Thyroid gland (tissue), 4 donors: ENCODE measurements around the gene APMAP.

ENCODE experiments used
- CTCF ChIP-seq, 6 experiments: fragments of 200-600 bp in 3 of 6; fragments of 450-650 bp in 3 of 6; sonication (generic) in 3 of 6; IDR thresholded peaks; one replicate each; pipeline ENCODE4 v1.5.1; 2016 to 2019; ENCODE audit warnings: antibody characterized with exemption in 6 of 6, mild to moderate bottlenecking in 2 of 6, inconsistent platforms in 1 of 6, moderate library complexity in 1 of 6
- POLR2A ChIP-seq, 2 donors: fragments of 450-650 bp; IDR thresholded peaks; one replicate each; pipeline ENCODE4 v1.6.1; 2017; ENCODE audit warnings: antibody characterized with exemption in 2 of 2, mild to moderate bottlenecking in 2 of 2, moderate library complexity in 1 of 2

- no peak for TF ChIP-seq POLR2A (IDR thresholded peaks at IDR 0.05)
- no peak for TF ChIP-seq CTCF (IDR thresholded peaks at IDR 0.05)
Observed at GRCh38 chr20:25019381-25020155, 27.0 kb upstream of the APMAP start.
